GM12878 (cell line): ENCODE measurements around the gene C19orf44.

Experiments
- SIX5 ChIP-seq: IDR thresholded peaks from 2 replicates; pipeline ENCODE4 v1.6.1; 2011; ENCODE audit warnings: mild to moderate bottlenecking, low read depth, low read length, moderate library complexity; ENCODE audit not compliant: severe bottlenecking
- ZNF207 ChIP-seq: fragments of 450-650 bp; IDR thresholded peaks from 2 replicates; pipeline ENCODE4 v1.6.1; 2014; ENCODE audit warnings: antibody characterized with exemption, mild to moderate bottlenecking, borderline replicate concordance
- ZNF217 ChIP-seq: fragments of 450-650 bp; IDR thresholded peaks from 2 replicates; pipeline ENCODE4 v1.6.1; 2017; ENCODE audit warnings: antibody characterized with exemption, mild to moderate bottlenecking
- TF ChIP-seq, protein P1 (sequence below), 3 experiments: IDR thresholded peaks in 2 of 3; conservative IDR thresholded peaks in 1 of 3; 2 replicates each; pipeline ENCODE4 v1.5.1; 2011; ENCODE audit warnings: low read depth in 3 of 3, low read length in 3 of 3, mild to moderate bottlenecking in 3 of 3, control low read depth in 2 of 3, moderate library complexity in 2 of 3, inconsistent platforms in 1 of 3, mixed read lengths in 1 of 3; ENCODE audit not compliant: control insufficient read depth in 2 of 3, insufficient read depth in 1 of 3; ENCODE audit errors: extremely low read depth in 1 of 3

DNA sequence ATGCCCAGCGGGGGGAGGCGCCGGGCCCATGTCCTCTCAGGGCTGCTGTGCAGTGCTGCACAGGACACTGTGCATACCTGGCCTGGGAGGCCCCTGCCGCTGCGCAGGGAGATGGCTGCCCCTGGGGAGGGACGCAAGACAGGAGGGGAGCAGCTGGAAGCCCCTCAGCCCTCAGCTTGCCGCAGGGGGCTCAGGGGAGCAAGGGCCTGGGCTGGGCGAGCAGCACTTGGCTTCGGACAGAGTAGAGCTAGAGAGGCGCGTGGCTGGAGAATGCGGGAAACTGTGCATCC is 35.1 kb downstream of the C19orf44 start:
- TF ChIP-seq ZNF217 (no peak), ZNF207 (no peak), SIX5 (no peak)
- TF ChIP-seq, protein P1, sequence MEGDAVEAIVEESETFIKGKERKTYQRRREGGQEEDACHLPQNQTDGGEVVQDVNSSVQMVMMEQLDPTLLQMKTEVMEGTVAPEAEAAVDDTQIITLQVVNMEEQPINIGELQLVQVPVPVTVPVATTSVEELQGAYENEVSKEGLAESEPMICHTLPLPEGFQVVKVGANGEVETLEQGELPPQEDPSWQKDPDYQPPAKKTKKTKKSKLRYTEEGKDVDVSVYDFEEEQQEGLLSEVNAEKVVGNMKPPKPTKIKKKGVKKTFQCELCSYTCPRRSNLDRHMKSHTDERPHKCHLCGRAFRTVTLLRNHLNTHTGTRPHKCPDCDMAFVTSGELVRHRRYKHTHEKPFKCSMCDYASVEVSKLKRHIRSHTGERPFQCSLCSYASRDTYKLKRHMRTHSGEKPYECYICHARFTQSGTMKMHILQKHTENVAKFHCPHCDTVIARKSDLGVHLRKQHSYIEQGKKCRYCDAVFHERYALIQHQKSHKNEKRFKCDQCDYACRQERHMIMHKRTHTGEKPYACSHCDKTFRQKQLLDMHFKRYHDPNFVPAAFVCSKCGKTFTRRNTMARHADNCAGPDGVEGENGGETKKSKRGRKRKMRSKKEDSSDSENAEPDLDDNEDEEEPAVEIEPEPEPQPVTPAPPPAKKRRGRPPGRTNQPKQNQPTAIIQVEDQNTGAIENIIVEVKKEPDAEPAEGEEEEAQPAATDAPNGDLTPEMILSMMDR (IDR thresholded peaks at IDR 0.05 in 2 of 3, conservative IDR thresholded peaks at IDR 0.05 in 1 of 3; ENCODE audit: control insufficient read depth in 2 of 3, extremely low read depth in 1 of 3, insufficient read depth in 1 of 3, low read depth in 3 of 3, low read length in 3 of 3): no peak
